ENCODE measurements around the gene FCER2. TPM values are rescaled to one million over a fixed set of nuclear protein-coding genes. Genes with fewer than 3 reads are reported as not detected.

FCER2 gene
- polyA plus RNA-seq, 1 donor: 0.65 TPM

GRCh38 chr19:7732045-7732444 is 30.1 kb upstream of the FCER2 start, which contains the start of gene CLEC4G:
Gene CLEC4G (minus strand): TSS chr19:7732110. CDS start chr19:7732102, 8 bp downstream.
- no peak for DNase-seq

GRCh38 chr19:7731615-7732014 is 29.7 kb upstream of the FCER2 start:
- DNase-seq: no peak

- DNase-seq: no peak
These were observed 29.3 kb upstream of the FCER2 start for GRCh38 chr19:7731218-7731595.

GRCh38 chr19:7730286-7731217 is 28.6 kb upstream of the FCER2 start:
- no peak for DNase-seq

- DNase-seq: no peak
These were observed 27.9 kb upstream of the FCER2 start for GRCh38 chr19:7729831-7730285.

GRCh38 chr19:7729211-7729610 is 27.3 kb upstream of the FCER2 start:
- no peak for DNase-seq

- DNase-seq: no peak
These were observed 23.9 kb upstream of the FCER2 start for GRCh38 chr19:7725791-7726190.

GRCh38 chr19:7722231-7722651 is 20.3 kb upstream of the FCER2 start:
- DNase-seq: no peak

GRCh38 chr19:7720351-7720750 is 18.4 kb upstream of the FCER2 start:
- DNase-seq: no peak

- no peak for DNase-seq
These were observed 16.7 kb upstream of the FCER2 start for GRCh38 chr19:7718668-7719067.

GRCh38 chr19:7716762-7717161 is 14.8 kb upstream of the FCER2 start:
- DNase-seq: no peak

- DNase-seq: no peak
These were observed 13.7 kb upstream of the FCER2 start for GRCh38 chr19:7715671-7716070.

- no peak for DNase-seq
These were observed 8.7 kb upstream of the FCER2 start for GRCh38 chr19:7710616-7711015.

GRCh38 chr19:7709932-7710460 is 8.1 kb upstream of the FCER2 start:
- no peak for DNase-seq

- no peak for DNase-seq
These were observed 5.1 kb upstream of the FCER2 start for GRCh38 chr19:7706955-7707456.

- DNase-seq: no peak
These were observed 4.4 kb upstream of the FCER2 start for GRCh38 chr19:7706188-7706954.

- DNase-seq: no peak
These were observed 3.7 kb upstream of the FCER2 start for GRCh38 chr19:7705387-7706187.

- DNase-seq: no peak
These were observed 2.5 kb upstream of the FCER2 start for GRCh38 chr19:7704280-7705060.

- no peak for DNase-seq
These were observed 1.4 kb upstream of the FCER2 start for GRCh38 chr19:7703332-7703731.

GRCh38 chr19:7701049-7701653 is 780 bp downstream of the FCER2 start:
- DNase-seq: no peak
